Measurements from ENCODE around the gene LYSET. TPM values are rescaled to one million over a fixed set of nuclear protein-coding genes. Genes with fewer than 3 reads are reported as not detected.

LYSET gene
- total and polyA plus RNA-seq, 2 donors from 2014 or later = 25.6 to 34.9 TPM

GRCh38 chr14:93183596-93184317 is 1.4 kb upstream of the LYSET start:
- peaks cover 5 to 15% (median 6%) of the 10 kb centered on the region in 3 donors for H3K36me3 ChIP-seq (ENCODE audit: control insufficient read depth in 2 of 3, insufficient read depth in 3 of 3, low read length in 3 of 3)
- FAIRE-seq = no peak
- intact Hi-C loops (cut with DNase I) = no loop called here

DNA sequence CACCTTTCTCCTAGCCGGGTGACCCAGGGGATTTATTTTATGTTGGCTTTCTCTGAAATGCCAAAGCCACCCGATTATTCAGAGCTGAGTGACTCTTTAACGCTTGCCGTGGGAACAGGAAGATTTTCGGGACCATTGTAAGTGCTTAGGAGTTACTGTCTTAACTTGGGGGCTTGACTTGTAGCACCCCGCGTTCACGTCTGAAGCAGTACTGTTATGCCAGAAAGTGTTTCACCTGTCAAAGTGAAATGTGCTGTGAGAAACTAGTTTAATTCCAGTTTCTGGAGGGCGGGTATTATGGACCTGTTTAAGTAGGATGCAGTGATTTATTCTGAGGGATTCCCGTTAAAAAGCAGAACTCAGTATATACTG is 218 bp downstream of the LYSET start:
- H3K9me3 ChIP-seq (ENCODE audit: control insufficient read depth in 2 of 3, insufficient read depth in 1 of 3, low read length in 3 of 3) = no peaks in the 10 kb centered on the region
- H3K27ac ChIP-seq (ENCODE audit: low read depth in 2 of 2, low read length in 2 of 2) = peak overlapping the region; percentile 87 to 98
- FAIRE-seq = no peak
- intact Hi-C loops (cut with DNase I) = no loop called here
- H3K4me1 ChIP-seq (ENCODE audit: control insufficient read depth in 2 of 3, insufficient read depth in 2 of 3, low read depth in 1 of 3, low read length in 3 of 3) = peaks cover 0 to 17% (median 17%) of the 10 kb centered on the region in 3 donors
- H3K9ac ChIP-seq (ENCODE audit: low read length in 3 of 3) = peak overlapping the region; percentile 85 to 99 (median 85)
- no peaks in the 10 kb centered on the region for H3K27me3 ChIP-seq (ENCODE audit: control insufficient read depth, insufficient read depth, low read length)
- peak in 1 of 5 donors; percentile 51 for DNase-seq
- TF ChIP-seq, protein P1, sequence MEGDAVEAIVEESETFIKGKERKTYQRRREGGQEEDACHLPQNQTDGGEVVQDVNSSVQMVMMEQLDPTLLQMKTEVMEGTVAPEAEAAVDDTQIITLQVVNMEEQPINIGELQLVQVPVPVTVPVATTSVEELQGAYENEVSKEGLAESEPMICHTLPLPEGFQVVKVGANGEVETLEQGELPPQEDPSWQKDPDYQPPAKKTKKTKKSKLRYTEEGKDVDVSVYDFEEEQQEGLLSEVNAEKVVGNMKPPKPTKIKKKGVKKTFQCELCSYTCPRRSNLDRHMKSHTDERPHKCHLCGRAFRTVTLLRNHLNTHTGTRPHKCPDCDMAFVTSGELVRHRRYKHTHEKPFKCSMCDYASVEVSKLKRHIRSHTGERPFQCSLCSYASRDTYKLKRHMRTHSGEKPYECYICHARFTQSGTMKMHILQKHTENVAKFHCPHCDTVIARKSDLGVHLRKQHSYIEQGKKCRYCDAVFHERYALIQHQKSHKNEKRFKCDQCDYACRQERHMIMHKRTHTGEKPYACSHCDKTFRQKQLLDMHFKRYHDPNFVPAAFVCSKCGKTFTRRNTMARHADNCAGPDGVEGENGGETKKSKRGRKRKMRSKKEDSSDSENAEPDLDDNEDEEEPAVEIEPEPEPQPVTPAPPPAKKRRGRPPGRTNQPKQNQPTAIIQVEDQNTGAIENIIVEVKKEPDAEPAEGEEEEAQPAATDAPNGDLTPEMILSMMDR (IDR thresholded peaks at IDR 0.05; ENCODE audit: borderline replicate concordance, extremely low read depth, insufficient read depth) = no peak
- H3K4me3 ChIP-seq (ENCODE audit: low read length in 3 of 3) = peak overlapping the region; percentile 80 to 91 (median 80)
- peaks cover 5 to 15% (median 6%) of the 10 kb centered on the region in 3 donors for H3K36me3 ChIP-seq (ENCODE audit: control insufficient read depth in 2 of 3, insufficient read depth in 3 of 3, low read length in 3 of 3)

More at GRCh38 chr14:93183596-93184317, 1.4 kb upstream of the LYSET start:
- no peak for DNase-seq
- Histone ChIP-seq H3K4me3 (ENCODE audit: low read length in 3 of 3) (peak overlapping the region; percentile 80 to 82 (median 80)), H3K9me3 (ENCODE audit: control insufficient read depth in 2 of 3, insufficient read depth in 1 of 3, low read length in 3 of 3) (no peaks in the 10 kb centered on the region), H3K9ac (ENCODE audit: low read length in 3 of 3) (peak overlapping the region; percentile 49 to 92 (median 63)), H3K27ac (ENCODE audit: low read depth in 2 of 2, low read length in 2 of 2) (peak overlapping the region; percentile 98), H3K4me1 (ENCODE audit: control insufficient read depth in 2 of 3, insufficient read depth in 2 of 3, low read depth in 1 of 3, low read length in 3 of 3) (peaks cover 0 to 17% (median 17%) of the 10 kb centered on the region in 3 donors), H3K27me3 (ENCODE audit: control insufficient read depth, insufficient read depth, low read length) (no peaks in the 10 kb centered on the region)
- TF ChIP-seq, protein P1 (IDR thresholded peaks at IDR 0.05; ENCODE audit: borderline replicate concordance, extremely low read depth, insufficient read depth) = no peak

DNA sequence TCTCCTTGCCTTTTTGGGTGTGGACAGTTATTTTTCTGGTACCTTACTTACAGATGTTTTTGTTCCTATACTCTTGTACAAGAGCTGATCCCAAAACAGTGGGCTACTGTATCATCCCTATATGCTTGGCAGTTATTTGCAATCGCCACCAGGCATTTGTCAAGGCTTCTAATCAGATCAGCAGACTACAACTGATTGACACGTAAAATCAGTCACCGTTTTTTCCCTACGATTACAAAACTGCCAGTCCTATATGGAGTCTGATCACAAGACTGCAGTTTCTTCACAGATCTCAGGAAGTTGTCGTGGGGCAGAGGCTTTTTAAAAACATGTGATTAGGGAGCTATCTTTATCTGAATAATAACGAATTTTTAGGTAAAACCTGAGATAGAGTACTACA is 1.3 kb downstream of the LYSET start:
- no peak overlapping the region for H3K4me3 ChIP-seq (ENCODE audit: low read length in 3 of 3)
- DNase-seq (no peak), FAIRE-seq (no peak)
- H3K36me3 ChIP-seq (ENCODE audit: control insufficient read depth in 2 of 3, insufficient read depth in 3 of 3, low read length in 3 of 3) = peaks cover 5 to 15% (median 6%) of the 10 kb centered on the region in 3 donors
- no peaks in the 10 kb centered on the region for H3K27me3 ChIP-seq (ENCODE audit: control insufficient read depth, insufficient read depth, low read length)
- H3K9me3 ChIP-seq (ENCODE audit: control insufficient read depth in 2 of 3, insufficient read depth in 1 of 3, low read length in 3 of 3) = no peaks in the 10 kb centered on the region
- intact Hi-C loops (cut with DNase I) = no loop called here
- peak overlapping the region in 1 of 2 donors; percentile 34 for H3K27ac ChIP-seq (ENCODE audit: low read depth in 2 of 2, low read length in 2 of 2)
- H3K9ac ChIP-seq (ENCODE audit: low read length in 3 of 3) = no peak overlapping the region
- H3K4me1 ChIP-seq (ENCODE audit: control insufficient read depth in 2 of 3, insufficient read depth in 2 of 3, low read depth in 1 of 3, low read length in 3 of 3) = peaks cover 0 to 17% (median 17%) of the 10 kb centered on the region in 3 donors
- TF ChIP-seq, protein P1 (IDR thresholded peaks at IDR 0.05; ENCODE audit: borderline replicate concordance, extremely low read depth, insufficient read depth) = no peak
